A549 (cell line): ENCODE results near the gene IGF2BP3.

Experiments used
- BHLHE40 ChIP-seq: IDR thresholded peaks from 2 replicates; pipeline ENCODE4 v1.6.1; 2012; ENCODE audit warnings: low read depth, low read length, inconsistent platforms
- CHD2 ChIP-seq: fragments of 150-350 bp; IDR thresholded peaks from 2 replicates; pipeline ENCODE4 v1.6.1; 2014; ENCODE audit warnings: low read length; ENCODE audit not compliant: partially characterized antibody
- ESRRA ChIP-seq: fragments of 150-350 bp; IDR thresholded peaks from 2 replicates; pipeline ENCODE4 v1.6.1; 2014; ENCODE audit warnings: mild to moderate bottlenecking, low read length, borderline replicate concordance
- HOXA7 ChIP-seq: fragments of 250-450 bp; sonication (Bioruptor Pico); IDR thresholded peaks from 2 replicates; pipeline ENCODE4 v1.5.0; 2020; ENCODE audit warnings: mild to moderate bottlenecking, moderate library complexity
- MAZ ChIP-seq: fragments of 150-350 bp; IDR thresholded peaks from 2 replicates; pipeline ENCODE4 v1.6.1; 2014; ENCODE audit warnings: antibody characterized with exemption, low read depth, low read length, borderline replicate concordance
- PHF8 ChIP-seq: fragments of 200-600 bp; sonication (generic); IDR thresholded peaks from 2 replicates; pipeline ENCODE4 v1.6.1; 2016; ENCODE audit warnings: low read depth, mild to moderate bottlenecking, antibody characterized with exemption, moderate library complexity, borderline replicate concordance
- POLR2A ChIP-seq: IDR thresholded peaks from 2 replicates; pipeline ENCODE4 v1.6.1; 2012; ENCODE audit warnings: mild to moderate bottlenecking, low read length
- POLR2AphosphoS2 ChIP-seq: conservative IDR thresholded peaks from 2 replicates; pipeline ENCODE4 v1.6.1; 2012; ENCODE audit warnings: low read length, improper control_type of control experiment, inconsistent platforms
- RAD21 ChIP-seq, 2 experiments: fragments of >200 bp in 1 of 2; sonication (Bioruptor Twin) in 1 of 2; formaldehyde crosslinking in 1 of 2; IDR thresholded peaks in 1 of 2; conservative IDR thresholded peaks in 1 of 2; 2 replicates in 1 of 2; 3 replicates in 1 of 2; pipeline ENCODE4 v1.6.1; 2012 to 2018; ENCODE audit warnings: inconsistent platforms in 1 of 2
- TF ChIP-seq, protein P1 (sequence below): fragments of >200 bp; sonication (Bioruptor Twin); formaldehyde crosslinking; IDR thresholded peaks from 3 replicates; pipeline ENCODE4 v1.5.1; 2016
- TF ChIP-seq, protein P2 (sequence below): fragments of >200 bp; sonication (Bioruptor Twin); formaldehyde crosslinking; IDR thresholded peaks from 3 replicates; pipeline ENCODE4 v1.6.1; 2016
- TF ChIP-seq, protein P3 (sequence below): fragments of 250-450 bp; sonication (Bioruptor Pico); IDR thresholded peaks from 2 replicates; pipeline ENCODE4 v1.5.0; 2021; ENCODE audit warnings: mild to moderate bottlenecking, moderate library complexity, borderline replicate concordance
- TF ChIP-seq, protein P4 (sequence below): IDR thresholded peaks from 2 replicates; pipeline ENCODE4 v1.6.1; 2012
- TF ChIP-seq, protein P5 (sequence below): fragments of 200-600 bp; sonication (generic); IDR thresholded peaks from 2 replicates; pipeline ENCODE4 v1.6.1; 2016; ENCODE audit warnings: antibody characterized with exemption, mild to moderate bottlenecking, moderate library complexity

DNA sequence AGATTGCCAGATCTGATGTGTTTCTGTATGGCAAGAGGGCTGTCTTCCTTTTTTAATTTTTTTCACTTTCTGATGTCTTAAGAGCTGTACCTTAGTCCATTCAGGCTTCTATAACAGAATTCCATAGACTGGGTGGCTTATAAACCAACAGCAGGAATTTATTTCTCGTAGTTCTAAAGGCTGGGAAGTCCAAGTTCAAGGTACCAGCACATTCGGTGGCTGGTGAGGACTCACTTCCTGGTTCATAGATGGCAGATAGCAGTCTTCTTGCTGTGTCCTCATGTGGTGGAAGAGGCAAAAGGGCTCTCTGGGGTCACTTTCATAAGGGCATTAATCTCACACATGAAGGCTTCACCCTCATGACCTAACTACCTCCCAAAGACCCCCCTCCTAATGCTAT is 202.9 kb downstream of the IGF2BP3 start:
- TF ChIP-seq, protein P1, sequence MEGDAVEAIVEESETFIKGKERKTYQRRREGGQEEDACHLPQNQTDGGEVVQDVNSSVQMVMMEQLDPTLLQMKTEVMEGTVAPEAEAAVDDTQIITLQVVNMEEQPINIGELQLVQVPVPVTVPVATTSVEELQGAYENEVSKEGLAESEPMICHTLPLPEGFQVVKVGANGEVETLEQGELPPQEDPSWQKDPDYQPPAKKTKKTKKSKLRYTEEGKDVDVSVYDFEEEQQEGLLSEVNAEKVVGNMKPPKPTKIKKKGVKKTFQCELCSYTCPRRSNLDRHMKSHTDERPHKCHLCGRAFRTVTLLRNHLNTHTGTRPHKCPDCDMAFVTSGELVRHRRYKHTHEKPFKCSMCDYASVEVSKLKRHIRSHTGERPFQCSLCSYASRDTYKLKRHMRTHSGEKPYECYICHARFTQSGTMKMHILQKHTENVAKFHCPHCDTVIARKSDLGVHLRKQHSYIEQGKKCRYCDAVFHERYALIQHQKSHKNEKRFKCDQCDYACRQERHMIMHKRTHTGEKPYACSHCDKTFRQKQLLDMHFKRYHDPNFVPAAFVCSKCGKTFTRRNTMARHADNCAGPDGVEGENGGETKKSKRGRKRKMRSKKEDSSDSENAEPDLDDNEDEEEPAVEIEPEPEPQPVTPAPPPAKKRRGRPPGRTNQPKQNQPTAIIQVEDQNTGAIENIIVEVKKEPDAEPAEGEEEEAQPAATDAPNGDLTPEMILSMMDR: no peak
- TF ChIP-seq POLR2A (no peak), RAD21 (conservative IDR thresholded peaks at IDR 0.05 in 1 of 2, IDR thresholded peaks at IDR 0.05 in 1 of 2) (no peak), ESRRA (no peak), MAZ (no peak), PHF8 (no peak), BHLHE40 (no peak), POLR2AphosphoS2 (no peak), HOXA7 (CRISPR knock-in tag) (no peak), CHD2 (no peak)
- TF ChIP-seq, protein P2, sequence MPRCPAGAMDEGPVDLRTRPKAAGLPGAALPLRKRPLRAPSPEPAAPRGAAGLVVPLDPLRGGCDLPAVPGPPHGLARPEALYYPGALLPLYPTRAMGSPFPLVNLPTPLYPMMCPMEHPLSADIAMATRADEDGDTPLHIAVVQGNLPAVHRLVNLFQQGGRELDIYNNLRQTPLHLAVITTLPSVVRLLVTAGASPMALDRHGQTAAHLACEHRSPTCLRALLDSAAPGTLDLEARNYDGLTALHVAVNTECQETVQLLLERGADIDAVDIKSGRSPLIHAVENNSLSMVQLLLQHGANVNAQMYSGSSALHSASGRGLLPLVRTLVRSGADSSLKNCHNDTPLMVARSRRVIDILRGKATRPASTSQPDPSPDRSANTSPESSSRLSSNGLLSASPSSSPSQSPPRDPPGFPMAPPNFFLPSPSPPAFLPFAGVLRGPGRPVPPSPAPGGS: no peak
- TF ChIP-seq, protein P3, sequence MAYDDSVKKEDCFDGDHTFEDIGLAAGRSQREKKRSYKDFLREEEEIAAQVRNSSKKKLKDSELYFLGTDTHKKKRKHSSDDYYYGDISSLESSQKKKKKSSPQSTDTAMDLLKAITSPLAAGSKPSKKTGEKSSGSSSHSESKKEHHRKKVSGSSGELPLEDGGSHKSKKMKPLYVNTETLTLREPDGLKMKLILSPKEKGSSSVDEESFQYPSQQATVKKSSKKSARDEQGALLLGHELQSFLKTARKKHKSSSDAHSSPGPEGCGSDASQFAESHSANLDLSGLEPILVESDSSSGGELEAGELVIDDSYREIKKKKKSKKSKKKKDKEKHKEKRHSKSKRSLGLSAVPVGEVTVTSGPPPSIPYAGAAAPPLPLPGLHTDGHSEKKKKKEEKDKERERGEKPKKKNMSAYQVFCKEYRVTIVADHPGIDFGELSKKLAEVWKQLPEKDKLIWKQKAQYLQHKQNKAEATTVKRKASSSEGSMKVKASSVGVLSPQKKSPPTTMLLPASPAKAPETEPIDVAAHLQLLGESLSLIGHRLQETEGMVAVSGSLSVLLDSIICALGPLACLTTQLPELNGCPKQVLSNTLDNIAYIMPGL: no peak
- TF ChIP-seq, protein P4, sequence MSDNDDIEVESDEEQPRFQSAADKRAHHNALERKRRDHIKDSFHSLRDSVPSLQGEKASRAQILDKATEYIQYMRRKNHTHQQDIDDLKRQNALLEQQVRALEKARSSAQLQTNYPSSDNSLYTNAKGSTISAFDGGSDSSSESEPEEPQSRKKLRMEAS: no peak
- TF ChIP-seq, protein P5, sequence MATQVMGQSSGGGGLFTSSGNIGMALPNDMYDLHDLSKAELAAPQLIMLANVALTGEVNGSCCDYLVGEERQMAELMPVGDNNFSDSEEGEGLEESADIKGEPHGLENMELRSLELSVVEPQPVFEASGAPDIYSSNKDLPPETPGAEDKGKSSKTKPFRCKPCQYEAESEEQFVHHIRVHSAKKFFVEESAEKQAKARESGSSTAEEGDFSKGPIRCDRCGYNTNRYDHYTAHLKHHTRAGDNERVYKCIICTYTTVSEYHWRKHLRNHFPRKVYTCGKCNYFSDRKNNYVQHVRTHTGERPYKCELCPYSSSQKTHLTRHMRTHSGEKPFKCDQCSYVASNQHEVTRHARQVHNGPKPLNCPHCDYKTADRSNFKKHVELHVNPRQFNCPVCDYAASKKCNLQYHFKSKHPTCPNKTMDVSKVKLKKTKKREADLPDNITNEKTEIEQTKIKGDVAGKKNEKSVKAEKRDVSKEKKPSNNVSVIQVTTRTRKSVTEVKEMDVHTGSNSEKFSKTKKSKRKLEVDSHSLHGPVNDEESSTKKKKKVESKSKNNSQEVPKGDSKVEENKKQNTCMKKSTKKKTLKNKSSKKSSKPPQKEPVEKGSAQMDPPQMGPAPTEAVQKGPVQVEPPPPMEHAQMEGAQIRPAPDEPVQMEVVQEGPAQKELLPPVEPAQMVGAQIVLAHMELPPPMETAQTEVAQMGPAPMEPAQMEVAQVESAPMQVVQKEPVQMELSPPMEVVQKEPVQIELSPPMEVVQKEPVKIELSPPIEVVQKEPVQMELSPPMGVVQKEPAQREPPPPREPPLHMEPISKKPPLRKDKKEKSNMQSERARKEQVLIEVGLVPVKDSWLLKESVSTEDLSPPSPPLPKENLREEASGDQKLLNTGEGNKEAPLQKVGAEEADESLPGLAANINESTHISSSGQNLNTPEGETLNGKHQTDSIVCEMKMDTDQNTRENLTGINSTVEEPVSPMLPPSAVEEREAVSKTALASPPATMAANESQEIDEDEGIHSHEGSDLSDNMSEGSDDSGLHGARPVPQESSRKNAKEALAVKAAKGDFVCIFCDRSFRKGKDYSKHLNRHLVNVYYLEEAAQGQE: no peak
